Panc1 (cell line): ENCODE data around the gene WNK1. TPM values are rescaled to one million over a fixed set of nuclear protein-coding genes. Genes with fewer than 3 reads are reported as not detected.

ENCODE experiments used
- ATAC-seq: fragments of 200-7000 bp; cut with Tn5 transposase; 2 replicates; pipeline ENCODE4 v1.9.1; 2020; ENCODE audit warnings: mild to moderate bottlenecking, moderate library complexity
- BruUV-seq: library from RNA; stranded (reverse); fragments of 400-500 nt; replicated peaks from 2 replicates; lab custom pipeline; 2021; lab: Mats Ljungman, UMichigan
- CTCF ChIA-PET: fragments of 300-600 bp; sonication (Branson Sonifier 250); formaldehyde crosslinking; loops from one replicate; lab custom pipeline; 2022; ENCODE audit warnings: antibody characterized with exemption; lab: Charles Lee
- POLR2A ChIA-PET: fragments of 300-600 bp; sonication (Branson Sonifier 250); formaldehyde crosslinking; loops from one replicate; lab custom pipeline; 2022; ENCODE audit warnings: antibody characterized with exemption; lab: Charles Lee
- DNase-seq: peaks from one replicate; pipeline ENCODE4 v3.0.0-alpha.2; 2010; ENCODE audit warnings: low read depth, low spot score
- H3K27ac ChIP-seq: 2 replicates; pipeline ENCODE4 v1.5.1; 2011; ENCODE audit warnings: mild to moderate bottlenecking, low read length, inconsistent platforms
- H3K27me3 ChIP-seq: fragments of 200-500 bp; sonication (Bioruptor generic); 2 replicates; pipeline ENCODE4 v1.6.0; 2014; ENCODE audit warnings: low read length, inconsistent platforms; ENCODE audit not compliant: control insufficient read depth, insufficient read depth
- H3K36me3 ChIP-seq: fragments of 200-500 bp; sonication (Bioruptor generic); 2 replicates; pipeline ENCODE4 v1.5.1; 2014; ENCODE audit warnings: inconsistent platforms, mild to moderate bottlenecking, low read length, moderate library complexity; ENCODE audit not compliant: control insufficient read depth, insufficient read depth
- H3K4me1 ChIP-seq: 2 replicates; pipeline ENCODE4 v1.5.1; 2011; ENCODE audit warnings: inconsistent platforms, mild to moderate bottlenecking, low read length, moderate library complexity; ENCODE audit not compliant: control insufficient read depth, insufficient read depth
- H3K4me3 ChIP-seq, 2 experiments: 2 replicates each; pipeline ENCODE4 v1.5.1; 2011 to 2012; ENCODE audit warnings: low read depth in 2 of 2, low read length in 2 of 2, mild to moderate bottlenecking in 2 of 2, inconsistent platforms in 1 of 2, moderate library complexity in 1 of 2
- H3K9me3 ChIP-seq: fragments of 200-500 bp; sonication (Bioruptor generic); 2 replicates; pipeline ENCODE4 v1.5.1; 2014; ENCODE audit warnings: low read depth, mild to moderate bottlenecking, inconsistent platforms, low read length, moderate library complexity; ENCODE audit not compliant: control insufficient read depth, insufficient read depth
- POLR2AphosphoS5 ChIP-seq: IDR thresholded peaks from 2 replicates; pipeline ENCODE4 v1.6.1; 2012; ENCODE audit warnings: mild to moderate bottlenecking, low read depth, low read length, moderate library complexity
- SIN3A ChIP-seq: IDR thresholded peaks from 2 replicates; pipeline ENCODE4 v1.6.1; 2012; ENCODE audit warnings: low read depth, mild to moderate bottlenecking, low read length, moderate library complexity, borderline replicate concordance; ENCODE audit not compliant: insufficient read depth
- TCF7L2 ChIP-seq: IDR thresholded peaks from 2 replicates; pipeline ENCODE4 v1.6.1; 2011; ENCODE audit warnings: mild to moderate bottlenecking, low read depth, low read length, inconsistent platforms
- in situ Hi-C: cut with HindIII; loops from 2 replicates; pipeline ENCODE4 v1.10.0; 2016; ENCODE audit warnings: low sequenced_read_pairs, low pct_unique_long_range_greater_than_20kb
- intact Hi-C: fragments of 100-400 bp; cut with micrococcal nuclease; formaldehyde crosslinking; loops from one replicate; pipeline ENCODE4 v1.10.0; 2022; ENCODE audit not compliant: unreplicated experiment
- total RNA-seq: library from RNA; stranded (reverse); gene quantifications from one replicate; pipeline ENCODE4 v1.2.1, GENCODE V29; 2021; ENCODE audit not compliant: unreplicated experiment
- TF ChIP-seq, protein P1 (sequence below): fragments of 450-650 bp; IDR thresholded peaks from 2 replicates; pipeline ENCODE4 v1.5.1; 2017; ENCODE audit warnings: mild to moderate bottlenecking
- TF ChIP-seq, protein P2 (sequence below), 2 experiments: IDR thresholded peaks; 2 replicates each; pipeline ENCODE4 v1.6.1; 2011 to 2012; ENCODE audit warnings: low read depth in 2 of 2, control low read depth in 1 of 2, low read length in 1 of 2, mild to moderate bottlenecking in 1 of 2, moderate library complexity in 1 of 2; ENCODE audit not compliant: insufficient read depth in 1 of 2

The WNK1 gene
- total RNA-seq, 1 experiment from 2014 or later: 181 TPM

- Histone ChIP-seq H3K4me3 (no peak overlapping the region), H3K27me3 (no peaks in the 10 kb centered on the region), H3K9me3 (no peaks in the 10 kb centered on the region), H3K27ac (peak overlapping the region; percentile 68; the same call in 1 of the 2 replicates), H3K4me1 (no peaks in the 10 kb centered on the region), H3K36me3 (no peaks in the 10 kb centered on the region)
- in situ Hi-C loops: no loop called here
- ATAC-seq (no peak), DNase-seq (no peak)
- POLR2A ChIA-PET: no interaction called here
- CTCF ChIA-PET: no interaction called here
- no TSS peak for BruUV-seq
- intact Hi-C loops: no loop called here
- TF ChIP-seq SIN3A (no peak), TCF7L2 (no peak), POLR2AphosphoS5 (no peak)
- TF ChIP-seq, protein P1, sequence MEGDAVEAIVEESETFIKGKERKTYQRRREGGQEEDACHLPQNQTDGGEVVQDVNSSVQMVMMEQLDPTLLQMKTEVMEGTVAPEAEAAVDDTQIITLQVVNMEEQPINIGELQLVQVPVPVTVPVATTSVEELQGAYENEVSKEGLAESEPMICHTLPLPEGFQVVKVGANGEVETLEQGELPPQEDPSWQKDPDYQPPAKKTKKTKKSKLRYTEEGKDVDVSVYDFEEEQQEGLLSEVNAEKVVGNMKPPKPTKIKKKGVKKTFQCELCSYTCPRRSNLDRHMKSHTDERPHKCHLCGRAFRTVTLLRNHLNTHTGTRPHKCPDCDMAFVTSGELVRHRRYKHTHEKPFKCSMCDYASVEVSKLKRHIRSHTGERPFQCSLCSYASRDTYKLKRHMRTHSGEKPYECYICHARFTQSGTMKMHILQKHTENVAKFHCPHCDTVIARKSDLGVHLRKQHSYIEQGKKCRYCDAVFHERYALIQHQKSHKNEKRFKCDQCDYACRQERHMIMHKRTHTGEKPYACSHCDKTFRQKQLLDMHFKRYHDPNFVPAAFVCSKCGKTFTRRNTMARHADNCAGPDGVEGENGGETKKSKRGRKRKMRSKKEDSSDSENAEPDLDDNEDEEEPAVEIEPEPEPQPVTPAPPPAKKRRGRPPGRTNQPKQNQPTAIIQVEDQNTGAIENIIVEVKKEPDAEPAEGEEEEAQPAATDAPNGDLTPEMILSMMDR: no peak
- TF ChIP-seq, protein P2, sequence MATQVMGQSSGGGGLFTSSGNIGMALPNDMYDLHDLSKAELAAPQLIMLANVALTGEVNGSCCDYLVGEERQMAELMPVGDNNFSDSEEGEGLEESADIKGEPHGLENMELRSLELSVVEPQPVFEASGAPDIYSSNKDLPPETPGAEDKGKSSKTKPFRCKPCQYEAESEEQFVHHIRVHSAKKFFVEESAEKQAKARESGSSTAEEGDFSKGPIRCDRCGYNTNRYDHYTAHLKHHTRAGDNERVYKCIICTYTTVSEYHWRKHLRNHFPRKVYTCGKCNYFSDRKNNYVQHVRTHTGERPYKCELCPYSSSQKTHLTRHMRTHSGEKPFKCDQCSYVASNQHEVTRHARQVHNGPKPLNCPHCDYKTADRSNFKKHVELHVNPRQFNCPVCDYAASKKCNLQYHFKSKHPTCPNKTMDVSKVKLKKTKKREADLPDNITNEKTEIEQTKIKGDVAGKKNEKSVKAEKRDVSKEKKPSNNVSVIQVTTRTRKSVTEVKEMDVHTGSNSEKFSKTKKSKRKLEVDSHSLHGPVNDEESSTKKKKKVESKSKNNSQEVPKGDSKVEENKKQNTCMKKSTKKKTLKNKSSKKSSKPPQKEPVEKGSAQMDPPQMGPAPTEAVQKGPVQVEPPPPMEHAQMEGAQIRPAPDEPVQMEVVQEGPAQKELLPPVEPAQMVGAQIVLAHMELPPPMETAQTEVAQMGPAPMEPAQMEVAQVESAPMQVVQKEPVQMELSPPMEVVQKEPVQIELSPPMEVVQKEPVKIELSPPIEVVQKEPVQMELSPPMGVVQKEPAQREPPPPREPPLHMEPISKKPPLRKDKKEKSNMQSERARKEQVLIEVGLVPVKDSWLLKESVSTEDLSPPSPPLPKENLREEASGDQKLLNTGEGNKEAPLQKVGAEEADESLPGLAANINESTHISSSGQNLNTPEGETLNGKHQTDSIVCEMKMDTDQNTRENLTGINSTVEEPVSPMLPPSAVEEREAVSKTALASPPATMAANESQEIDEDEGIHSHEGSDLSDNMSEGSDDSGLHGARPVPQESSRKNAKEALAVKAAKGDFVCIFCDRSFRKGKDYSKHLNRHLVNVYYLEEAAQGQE (IDR thresholded peaks at IDR 0.05; ENCODE audit: insufficient read depth in 1 of 2, low read depth in 2 of 2, low read length in 1 of 2): no peak
Observed at GRCh38 chr12:718756-719102, 33.6 kb upstream of the WNK1 start.

GRCh38 chr12:720231-720941 is 32.0 kb upstream of the WNK1 start:
- POLR2A ChIA-PET: no interaction called here
- ATAC-seq (no peak), DNase-seq (no peak)
- H3K27ac ChIP-seq: no peak overlapping the region; the same call in 1 of the 2 replicates
- H3K36me3 ChIP-seq: no peaks in the 10 kb centered on the region
- H3K27me3 ChIP-seq: no peaks in the 10 kb centered on the region
- no TSS peak for BruUV-seq
- H3K9me3 ChIP-seq: no peaks in the 10 kb centered on the region
- CTCF ChIA-PET: interaction anchor here (0.9 kb wide), 1 partner anchor 26 kb away, joined by 3 read pairs; no protein-coding TSS in a partner anchor
- no peaks in the 10 kb centered on the region for H3K4me1 ChIP-seq
- H3K4me3 ChIP-seq: no peak overlapping the region
- intact Hi-C loops (no loop called here), in situ Hi-C loops (no loop called here)
- no peak for TF ChIP-seq POLR2AphosphoS5
- TF ChIP-seq, protein P1: no peak
